Parathyroid adenoma (tissue), 2 donors: ENCODE results near the gene COQ3.

Experiments
- H2AFZ ChIP-seq: fragments of 300-600 bp; sonication (generic); one replicate; pipeline ENCODE4 v1.7.0; 2017; ENCODE audit warnings: antibody characterized with exemption, mild to moderate bottlenecking
- H3K27ac ChIP-seq: fragments of 300-600 bp; sonication (generic); one replicate; pipeline ENCODE4 v1.7.0; 2017
- H3K27me3 ChIP-seq: fragments of 300-600 bp; sonication (generic); one replicate; pipeline ENCODE4 v1.7.0; 2017; ENCODE audit warnings: low read length; ENCODE audit not compliant: control insufficient read depth, insufficient read depth
- H3K36me3 ChIP-seq: fragments of 300-600 bp; sonication (generic); one replicate; pipeline ENCODE4 v1.7.0; 2017; ENCODE audit warnings: low read length; ENCODE audit not compliant: control insufficient read depth, insufficient read depth
- H3K4me1 ChIP-seq: fragments of 300-600 bp; sonication (generic); one replicate; pipeline ENCODE4 v1.7.0; 2017; ENCODE audit warnings: control low read depth
- H3K4me2 ChIP-seq: fragments of 300-600 bp; sonication (generic); one replicate; pipeline ENCODE4 v1.7.0; 2017; ENCODE audit warnings: low read length
- H3K4me3 ChIP-seq: fragments of 300-600 bp; sonication (generic); one replicate; pipeline ENCODE4 v1.7.0; 2017; ENCODE audit warnings: low read depth, low read length
- H3K79me2 ChIP-seq: fragments of 300-600 bp; sonication (generic); one replicate; pipeline ENCODE4 v1.7.0; 2017; ENCODE audit warnings: control low read depth
- H3K9ac ChIP-seq: fragments of 300-600 bp; sonication (generic); one replicate; pipeline ENCODE4 v1.7.0; 2017; ENCODE audit warnings: mild to moderate bottlenecking
- H3K9me3 ChIP-seq: fragments of 300-600 bp; sonication (generic); one replicate; pipeline ENCODE4 v1.7.0; 2017; ENCODE audit warnings: low read length; ENCODE audit not compliant: control insufficient read depth
- TF ChIP-seq, protein P1 (sequence below): fragments of 300-600 bp; sonication (generic); IDR thresholded peaks from one replicate; pipeline ENCODE4 v1.7.0; 2017; ENCODE audit warnings: antibody characterized with exemption, mild to moderate bottlenecking
- donor health status: primary hyperparathyroidism.

COQ3 gene

DNA sequence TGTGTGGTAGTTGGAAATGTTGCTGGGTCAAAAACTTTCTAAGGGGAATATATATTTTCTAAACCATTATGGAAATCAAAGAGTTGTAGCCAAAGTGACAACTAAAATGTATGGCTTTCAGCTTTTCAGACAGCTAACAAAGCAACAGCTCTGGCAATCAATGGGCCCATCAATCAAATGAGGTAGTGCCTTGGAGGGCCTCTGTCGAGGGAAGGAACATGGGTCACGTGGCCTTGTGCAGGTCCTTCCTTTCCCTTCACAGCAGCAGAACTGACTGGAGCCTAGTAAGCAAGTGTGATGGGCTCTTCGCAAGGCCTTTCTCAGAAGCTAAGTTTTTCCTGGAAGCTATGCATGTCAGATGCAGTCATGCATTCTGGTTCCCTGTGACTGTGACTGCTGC is 62.5 kb downstream of the COQ3 start:
- TF ChIP-seq, protein P1, sequence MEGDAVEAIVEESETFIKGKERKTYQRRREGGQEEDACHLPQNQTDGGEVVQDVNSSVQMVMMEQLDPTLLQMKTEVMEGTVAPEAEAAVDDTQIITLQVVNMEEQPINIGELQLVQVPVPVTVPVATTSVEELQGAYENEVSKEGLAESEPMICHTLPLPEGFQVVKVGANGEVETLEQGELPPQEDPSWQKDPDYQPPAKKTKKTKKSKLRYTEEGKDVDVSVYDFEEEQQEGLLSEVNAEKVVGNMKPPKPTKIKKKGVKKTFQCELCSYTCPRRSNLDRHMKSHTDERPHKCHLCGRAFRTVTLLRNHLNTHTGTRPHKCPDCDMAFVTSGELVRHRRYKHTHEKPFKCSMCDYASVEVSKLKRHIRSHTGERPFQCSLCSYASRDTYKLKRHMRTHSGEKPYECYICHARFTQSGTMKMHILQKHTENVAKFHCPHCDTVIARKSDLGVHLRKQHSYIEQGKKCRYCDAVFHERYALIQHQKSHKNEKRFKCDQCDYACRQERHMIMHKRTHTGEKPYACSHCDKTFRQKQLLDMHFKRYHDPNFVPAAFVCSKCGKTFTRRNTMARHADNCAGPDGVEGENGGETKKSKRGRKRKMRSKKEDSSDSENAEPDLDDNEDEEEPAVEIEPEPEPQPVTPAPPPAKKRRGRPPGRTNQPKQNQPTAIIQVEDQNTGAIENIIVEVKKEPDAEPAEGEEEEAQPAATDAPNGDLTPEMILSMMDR, result no peak
- Histone ChIP-seq H3K9ac (no peak overlapping the region), H3K4me2 (no peak overlapping the region), H3K9me3 (no peaks in the 10 kb centered on the region), H2AFZ (no peak overlapping the region), H3K4me1 (no peaks in the 10 kb centered on the region), H3K79me2 (peaks cover 7% of the 10 kb centered on the region), H3K36me3 (no peaks in the 10 kb centered on the region), H3K27ac (no peak overlapping the region), H3K27me3 (no peaks in the 10 kb centered on the region), H3K4me3 (no peak overlapping the region)

DNA sequence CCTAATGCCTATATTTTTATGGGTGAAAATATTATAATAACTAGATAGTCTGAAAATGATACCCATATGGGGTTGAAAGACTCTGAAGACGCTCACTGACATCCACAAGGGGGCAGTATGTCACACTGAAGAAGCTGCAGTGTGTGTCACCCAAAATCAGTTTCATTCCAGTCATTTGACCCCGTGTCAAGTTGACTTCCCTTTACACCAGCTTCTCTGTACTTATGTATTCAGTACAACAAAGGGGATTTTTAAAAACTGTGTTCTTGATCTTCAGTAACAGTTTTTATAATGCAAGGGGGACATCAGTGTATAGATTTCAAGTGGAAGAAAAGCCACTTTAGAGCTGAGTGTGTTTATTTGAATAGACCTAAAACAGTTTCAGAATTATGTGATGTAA is 63.8 kb downstream of the COQ3 start:
- no peak overlapping the region for H3K9ac ChIP-seq
- no peak overlapping the region for H3K4me2 ChIP-seq
- no peak overlapping the region for H2AFZ ChIP-seq
- no peak overlapping the region for H3K27ac ChIP-seq
- H3K27me3 ChIP-seq, result no peaks in the 10 kb centered on the region
- no peaks in the 10 kb centered on the region for H3K36me3 ChIP-seq
- no peaks in the 10 kb centered on the region for H3K9me3 ChIP-seq
- H3K4me3 ChIP-seq, result no peak overlapping the region
- TF ChIP-seq, protein P1, result peak; percentile 72
- peaks cover 15% of the 10 kb centered on the region for H3K79me2 ChIP-seq
- H3K4me1 ChIP-seq, result no peaks in the 10 kb centered on the region

DNA sequence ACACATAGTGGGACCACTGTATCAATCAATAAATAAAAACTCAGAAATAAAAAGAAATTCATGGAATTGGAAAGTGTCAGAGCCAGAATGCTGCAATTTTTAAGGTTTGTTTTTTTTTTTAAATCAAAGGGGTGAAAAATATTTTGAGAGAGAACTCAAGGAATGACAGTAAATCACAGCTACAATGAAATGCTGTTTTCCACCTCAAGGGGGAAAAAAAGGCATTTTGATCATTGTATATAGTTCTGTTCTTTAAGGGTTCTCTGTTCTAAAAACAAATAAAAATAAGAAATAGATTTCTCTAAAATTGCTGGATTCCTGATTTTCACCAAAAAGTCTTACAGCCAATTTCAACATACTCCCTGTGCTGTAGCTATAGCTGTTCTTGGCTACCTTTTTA is 69.0 kb downstream of the COQ3 start:
- H3K79me2 ChIP-seq, result peaks cover 35% of the 10 kb centered on the region
- H3K4me3 ChIP-seq, result no peak overlapping the region
- no peak overlapping the region for H3K27ac ChIP-seq
- no peaks in the 10 kb centered on the region for H3K27me3 ChIP-seq
- H3K9ac ChIP-seq, result no peak overlapping the region
- no peaks in the 10 kb centered on the region for H3K9me3 ChIP-seq
- no peaks in the 10 kb centered on the region for H3K4me1 ChIP-seq
- H2AFZ ChIP-seq, result no peak overlapping the region
- no peaks in the 10 kb centered on the region for H3K36me3 ChIP-seq
- no peak overlapping the region for H3K4me2 ChIP-seq
- TF ChIP-seq, protein P1, result no peak
